Activated T-cell treated with anti-CD3 and anti-CD28 coated beads, Interleukin-2, amount 50 U/mL, for 72 hours (primary cell): Measurements from ENCODE around the gene UGCG. TPM values are rescaled to one million over a fixed set of nuclear protein-coding genes. Genes with fewer than 3 reads are reported as not detected.

Source experiments
- total RNA-seq, 2 donors: library from RNA; stranded (reverse); gene quantifications; one replicate each; pipeline ENCODE4 v1.2.3, GENCODE V29; 2022

UGCG gene
- total RNA-seq, 2 donors from 2014 or later, result 11.7 to 15.1 TPM

Other genes starting within 250 kb of the UGCG start
- gene GNG10, start 235.2 kb upstream of the UGCG start, total RNA-seq, result 10 to 100 TPM; 17.2 to 24.7 TPM
- gene SHOC1, start 101.9 kb upstream of the UGCG start, total RNA-seq, result not detected